ENCODE measurements around the gene PHACTR1.
"Not testable (repeated sequence)": the region's sequence is repeated elsewhere in the genome, so short reads cannot be mapped to it uniquely, and the experiment has no call there.

PHACTR1 gene

DNA sequence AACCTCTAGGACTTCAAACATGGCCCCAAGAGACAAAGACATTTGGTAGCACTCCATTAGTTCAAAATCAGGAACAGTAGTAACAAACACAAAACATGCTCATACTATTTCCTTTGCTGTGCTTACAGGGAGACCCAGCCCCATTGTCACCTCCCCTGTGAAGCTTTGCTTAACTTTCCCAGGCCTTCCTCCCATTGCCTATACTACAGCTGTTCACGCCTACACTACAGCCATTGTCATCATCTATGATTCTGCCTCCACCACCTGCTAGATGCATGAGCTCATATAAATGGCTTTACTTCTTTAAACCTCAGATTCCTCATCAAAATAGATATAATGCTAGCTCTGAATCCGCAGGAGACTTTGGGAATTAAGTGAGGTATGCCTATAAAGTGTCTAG is 8.7 kb downstream of the PHACTR1 start:
- Histone ChIP-seq H3K27ac (no peak overlapping the region), H3K4me1 (ENCODE audit: control insufficient read depth in 1 of 2, insufficient read depth in 1 of 2, low read depth in 1 of 2, low read length in 1 of 2) (no peaks in the 10 kb centered on the region), H3K36me3 (no peaks in the 10 kb centered on the region), H3K9me3 (no peaks in the 10 kb centered on the region), H3K27me3 (peaks cover 10% of the 10 kb centered on the region), H3K4me3 (ENCODE audit: low read depth in 1 of 2, low read length in 1 of 2) (no peak overlapping the region)
- TF ChIP-seq, protein P1, sequence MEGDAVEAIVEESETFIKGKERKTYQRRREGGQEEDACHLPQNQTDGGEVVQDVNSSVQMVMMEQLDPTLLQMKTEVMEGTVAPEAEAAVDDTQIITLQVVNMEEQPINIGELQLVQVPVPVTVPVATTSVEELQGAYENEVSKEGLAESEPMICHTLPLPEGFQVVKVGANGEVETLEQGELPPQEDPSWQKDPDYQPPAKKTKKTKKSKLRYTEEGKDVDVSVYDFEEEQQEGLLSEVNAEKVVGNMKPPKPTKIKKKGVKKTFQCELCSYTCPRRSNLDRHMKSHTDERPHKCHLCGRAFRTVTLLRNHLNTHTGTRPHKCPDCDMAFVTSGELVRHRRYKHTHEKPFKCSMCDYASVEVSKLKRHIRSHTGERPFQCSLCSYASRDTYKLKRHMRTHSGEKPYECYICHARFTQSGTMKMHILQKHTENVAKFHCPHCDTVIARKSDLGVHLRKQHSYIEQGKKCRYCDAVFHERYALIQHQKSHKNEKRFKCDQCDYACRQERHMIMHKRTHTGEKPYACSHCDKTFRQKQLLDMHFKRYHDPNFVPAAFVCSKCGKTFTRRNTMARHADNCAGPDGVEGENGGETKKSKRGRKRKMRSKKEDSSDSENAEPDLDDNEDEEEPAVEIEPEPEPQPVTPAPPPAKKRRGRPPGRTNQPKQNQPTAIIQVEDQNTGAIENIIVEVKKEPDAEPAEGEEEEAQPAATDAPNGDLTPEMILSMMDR (IDR thresholded peaks at IDR 0.05) = no peak

GRCh38 chr6:12729467-12729866 is 12.9 kb downstream of the PHACTR1 start:
- H3K27me3 ChIP-seq = peaks cover 10% of the 10 kb centered on the region
- H3K4me3 ChIP-seq (ENCODE audit: low read depth in 1 of 2, low read length in 1 of 2) = no peak overlapping the region
- TF ChIP-seq, protein P1 (IDR thresholded peaks at IDR 0.05) = no peak
- H3K4me1 ChIP-seq (ENCODE audit: control insufficient read depth in 1 of 2, insufficient read depth in 1 of 2, low read depth in 1 of 2, low read length in 1 of 2) = no peaks in the 10 kb centered on the region
- no peak overlapping the region for H3K27ac ChIP-seq
- H3K9me3 ChIP-seq = no peaks in the 10 kb centered on the region
- H3K36me3 ChIP-seq = no peaks in the 10 kb centered on the region

DNA sequence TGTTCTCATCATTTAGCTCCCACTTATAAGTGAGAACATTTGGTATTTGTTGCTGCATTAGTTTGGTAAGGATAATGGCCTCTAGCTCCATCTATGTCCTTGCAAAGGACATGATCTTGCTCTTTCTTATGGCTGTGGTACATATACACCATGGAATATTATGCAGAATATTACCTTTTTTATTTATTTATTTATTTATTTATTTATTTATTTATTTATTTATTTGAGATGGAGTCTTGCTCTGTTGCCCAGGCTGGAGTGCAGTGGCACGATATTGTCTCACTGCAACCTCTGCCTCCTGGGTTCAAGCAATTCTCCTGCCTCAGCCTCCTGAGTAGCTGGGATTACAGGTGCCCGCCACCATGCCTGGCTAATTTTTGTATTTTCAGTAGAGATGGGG is 14.2 kb downstream of the PHACTR1 start:
- not testable (repeated sequence) for H3K27ac ChIP-seq; H3K4me1 ChIP-seq (ENCODE audit: control insufficient read depth in 1 of 2, insufficient read depth in 1 of 2, low read depth in 1 of 2, low read length in 1 of 2); H3K4me3 ChIP-seq (ENCODE audit: low read depth in 1 of 2, low read length in 1 of 2); H3K9me3 ChIP-seq; H3K36me3 ChIP-seq
- peaks cover 10% of the 10 kb centered on the region for H3K27me3 ChIP-seq

GRCh38 chr6:12733876-12734275 is 17.3 kb downstream of the PHACTR1 start:
- Histone ChIP-seq H3K4me1 (ENCODE audit: control insufficient read depth in 1 of 2, insufficient read depth in 1 of 2, low read depth in 1 of 2, low read length in 1 of 2) (no peaks in the 10 kb centered on the region), H3K27me3 (peaks cover 5% of the 10 kb centered on the region), H3K4me3 (ENCODE audit: low read depth in 1 of 2, low read length in 1 of 2) (no peak overlapping the region), H3K27ac (no peak overlapping the region), H3K9me3 (no peaks in the 10 kb centered on the region), H3K36me3 (no peaks in the 10 kb centered on the region)
- TF ChIP-seq, protein P1 (IDR thresholded peaks at IDR 0.05) = no peak

DNA sequence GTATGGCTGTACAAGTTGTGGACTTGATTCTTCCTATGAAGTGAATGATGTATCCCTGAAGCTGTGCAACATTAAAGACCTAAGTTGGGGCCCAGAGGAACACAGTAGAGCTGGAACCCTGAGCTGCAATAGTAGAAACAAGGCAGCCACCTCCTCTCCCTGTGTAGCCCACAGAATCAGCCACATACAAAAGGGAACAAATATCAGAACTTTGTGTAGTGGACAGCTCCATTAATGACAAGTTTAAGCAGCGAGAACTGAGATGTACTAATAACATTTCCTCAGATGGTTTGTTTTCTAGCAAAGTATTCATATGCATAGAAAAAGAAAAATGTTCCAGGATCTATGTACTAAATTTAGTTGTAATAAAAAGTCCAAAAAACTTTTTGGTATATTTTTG is 19.2 kb downstream of the PHACTR1 start:
- TF ChIP-seq, protein P1 (IDR thresholded peaks at IDR 0.05) = no peak
- Histone ChIP-seq H3K27ac (no peak overlapping the region), H3K36me3 (no peaks in the 10 kb centered on the region), H3K4me1 (ENCODE audit: control insufficient read depth in 1 of 2, insufficient read depth in 1 of 2, low read depth in 1 of 2, low read length in 1 of 2) (no peaks in the 10 kb centered on the region), H3K27me3 (no peaks in the 10 kb centered on the region), H3K9me3 (no peaks in the 10 kb centered on the region), H3K4me3 (ENCODE audit: low read depth in 1 of 2, low read length in 1 of 2) (no peak overlapping the region)

- Histone ChIP-seq H3K4me1 (ENCODE audit: control insufficient read depth in 1 of 2, insufficient read depth in 1 of 2, low read depth in 1 of 2, low read length in 1 of 2) (no peaks in the 10 kb centered on the region), H3K27ac (no peak overlapping the region), H3K36me3 (no peaks in the 10 kb centered on the region), H3K4me3 (ENCODE audit: low read depth in 1 of 2, low read length in 1 of 2) (no peak overlapping the region), H3K27me3 (peaks cover 72% of the 10 kb centered on the region), H3K9me3 (no peaks in the 10 kb centered on the region)
- TF ChIP-seq, protein P1 (IDR thresholded peaks at IDR 0.05) = no peak
These were observed 31.8 kb downstream of the PHACTR1 start for GRCh38 chr6:12748411-12748810.
